ENCODE data around the gene NDUFS7. TPM values are rescaled to one million over a fixed set of nuclear protein-coding genes. Genes with fewer than 3 reads are reported as not detected.

NDUFS7 gene
- total and polyA plus RNA-seq, 2 donors = 61.8 to 86.7 TPM

DNA sequence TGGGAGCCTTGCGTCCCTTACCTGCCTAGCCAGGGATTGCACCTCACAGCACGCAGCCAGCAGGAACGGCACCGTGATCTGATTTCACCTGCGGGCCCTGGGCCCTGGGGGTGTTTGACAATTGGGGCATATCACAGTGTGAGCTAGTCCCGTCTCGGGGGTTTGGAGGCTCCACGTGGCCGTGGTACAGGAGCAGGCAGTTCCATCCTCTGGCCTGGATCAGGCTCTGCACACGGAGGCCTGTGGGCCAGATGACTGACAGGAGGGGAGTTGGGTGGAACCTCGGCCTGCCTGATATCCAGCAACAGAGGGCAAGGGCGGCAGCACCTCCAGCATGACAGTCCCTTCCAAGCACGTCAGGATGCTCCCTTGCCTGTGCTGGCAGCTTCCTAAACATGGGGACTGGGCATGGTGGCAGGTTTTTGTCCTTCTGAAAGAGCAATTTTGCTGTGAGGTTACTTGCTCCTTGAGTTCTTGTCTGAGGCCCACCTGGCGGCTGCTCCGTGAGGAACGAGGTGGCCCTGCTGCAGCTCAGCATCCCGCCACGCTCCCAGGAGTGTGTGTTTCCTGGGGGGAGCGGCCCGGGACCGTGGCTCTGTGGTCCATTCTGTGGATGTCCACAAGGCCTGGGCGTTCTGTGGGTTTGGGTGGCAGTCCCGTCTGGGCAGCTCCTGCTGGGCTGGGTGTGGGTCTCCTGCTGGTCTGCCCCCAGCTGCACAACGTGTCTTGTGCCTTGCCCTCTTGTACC lies 48.2 kb downstream of the NDUFS7 start:
- no peak overlapping the region for H3K4me3 ChIP-seq (ENCODE audit: low read length in 2 of 2)
- H3K27me3 ChIP-seq (ENCODE audit: control insufficient read depth in 2 of 2, insufficient read depth in 1 of 2, low read length in 1 of 2) = no peaks in the 10 kb centered on the region
- WGBS = 98% methylated on average over 24 of the region's 24 CpGs
- DNase-seq (ENCODE audit: low read depth in 6 of 9, low spot score in 9 of 9) = no peak
- no peaks in the 10 kb centered on the region for H3K9me3 ChIP-seq (ENCODE audit: control insufficient read depth in 2 of 2, insufficient read depth in 1 of 2, low read length in 1 of 2)
- H3K27ac ChIP-seq (ENCODE audit: low read depth in 1 of 2, low read length in 1 of 2) = no peak overlapping the region
- peaks cover 68 to 79% of the 10 kb centered on the region in 2 donors for H3K36me3 ChIP-seq (ENCODE audit: control insufficient read depth in 2 of 2, insufficient read depth in 2 of 2, low read length in 1 of 2)
- H3K4me1 ChIP-seq (ENCODE audit: control insufficient read depth in 2 of 2, insufficient read depth in 2 of 2, low read length in 2 of 2) = no peaks in the 10 kb centered on the region

DNA sequence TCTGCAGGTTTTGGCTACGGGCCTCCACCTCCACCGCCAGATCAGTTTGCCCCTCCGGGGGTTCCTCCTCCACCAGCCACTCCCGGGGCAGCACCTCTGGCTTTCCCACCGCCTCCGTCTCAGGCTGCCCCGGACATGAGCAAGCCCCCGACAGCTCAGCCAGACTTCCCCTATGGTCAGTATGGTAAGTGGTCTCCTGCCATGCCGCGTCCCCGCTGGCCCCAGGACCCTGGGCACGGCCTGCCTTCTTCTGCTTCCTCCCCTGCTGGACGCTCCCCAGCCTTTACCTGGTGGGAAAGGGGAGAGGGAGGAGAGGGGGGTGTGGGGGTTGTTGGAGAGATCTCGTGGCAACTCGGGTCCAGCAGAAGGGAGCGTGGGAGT lies 48.8 kb downstream of the NDUFS7 start:
- no peaks in the 10 kb centered on the region for H3K27me3 ChIP-seq (ENCODE audit: control insufficient read depth in 2 of 2, insufficient read depth in 1 of 2, low read length in 1 of 2)
- H3K9me3 ChIP-seq (ENCODE audit: control insufficient read depth in 2 of 2, insufficient read depth in 1 of 2, low read length in 1 of 2) = no peaks in the 10 kb centered on the region
- no peak overlapping the region for H3K27ac ChIP-seq (ENCODE audit: low read depth in 1 of 2, low read length in 1 of 2)
- WGBS = 98% methylated on average over 16 of the region's 16 CpGs
- H3K4me3 ChIP-seq (ENCODE audit: low read length in 2 of 2) = no peak overlapping the region
- peaks cover 62 to 74% of the 10 kb centered on the region in 2 donors for H3K36me3 ChIP-seq (ENCODE audit: control insufficient read depth in 2 of 2, insufficient read depth in 2 of 2, low read length in 1 of 2)
- H3K4me1 ChIP-seq (ENCODE audit: control insufficient read depth in 2 of 2, insufficient read depth in 2 of 2, low read length in 2 of 2) = no peaks in the 10 kb centered on the region
- no peak for DNase-seq (ENCODE audit: low read depth in 6 of 9, low spot score in 9 of 9)

DNA sequence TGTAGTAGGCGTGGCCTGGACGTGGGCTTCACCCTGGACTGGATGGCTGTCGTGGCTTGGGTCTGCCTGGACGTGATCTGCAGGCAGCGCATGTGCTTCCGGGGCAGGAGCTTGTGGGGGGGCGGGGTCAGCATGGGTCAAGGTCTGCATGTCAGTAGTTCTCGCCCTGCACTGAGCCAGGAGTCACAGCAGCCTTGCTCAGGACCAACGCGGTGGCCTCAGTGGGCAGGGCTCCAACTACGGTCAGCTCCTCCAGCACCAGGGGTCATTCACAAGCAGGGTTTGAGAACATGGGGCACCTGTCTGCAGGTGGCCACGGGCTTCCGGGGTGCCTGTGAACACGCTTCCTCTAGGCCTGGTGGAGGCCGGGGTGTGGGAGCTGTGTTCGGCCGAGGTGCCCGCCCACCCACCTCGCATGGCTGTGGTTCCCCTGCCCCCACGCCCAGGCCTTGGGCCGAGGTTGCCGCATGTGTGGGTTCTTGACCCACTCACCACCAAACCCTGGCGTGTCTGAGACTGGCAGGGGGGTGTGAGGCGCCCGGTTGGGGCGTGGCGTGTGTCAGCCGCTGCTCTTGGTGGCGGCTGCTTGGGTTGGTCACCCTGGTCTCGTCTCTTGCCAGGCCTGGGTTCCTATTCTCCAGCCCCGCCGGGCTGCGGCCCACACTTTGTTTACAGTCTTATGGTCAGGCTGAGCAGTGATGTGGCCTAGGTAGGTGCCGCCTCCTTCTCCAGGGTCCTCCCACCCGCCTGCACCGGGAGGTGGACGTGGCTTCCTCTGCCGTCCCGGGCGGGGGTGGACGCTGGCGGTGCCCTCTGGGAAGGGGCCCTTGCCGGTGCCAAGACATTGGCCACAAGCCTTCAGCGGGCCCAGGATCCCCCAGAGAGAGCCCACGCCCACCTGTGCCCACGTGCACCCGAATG lies 49.7 kb downstream of the NDUFS7 start:
- Histone ChIP-seq H3K9me3 (ENCODE audit: control insufficient read depth in 2 of 2, insufficient read depth in 1 of 2, low read length in 1 of 2) (no peaks in the 10 kb centered on the region), H3K36me3 (ENCODE audit: control insufficient read depth in 2 of 2, insufficient read depth in 2 of 2, low read length in 1 of 2) (peaks cover 60 to 65% of the 10 kb centered on the region in 2 donors), H3K27ac (ENCODE audit: low read depth in 1 of 2, low read length in 1 of 2) (no peak overlapping the region), H3K27me3 (ENCODE audit: control insufficient read depth in 2 of 2, insufficient read depth in 1 of 2, low read length in 1 of 2) (no peaks in the 10 kb centered on the region), H3K4me3 (ENCODE audit: low read length in 2 of 2) (no peak overlapping the region), H3K4me1 (ENCODE audit: control insufficient read depth in 2 of 2, insufficient read depth in 2 of 2, low read length in 2 of 2) (peaks cover 0 to 3% of the 10 kb centered on the region in 2 donors)
- DNase-seq (ENCODE audit: low read depth in 6 of 9, low spot score in 9 of 9) = no peak
- 97% methylated on average over 47 of the region's 47 CpGs for WGBS

DNA sequence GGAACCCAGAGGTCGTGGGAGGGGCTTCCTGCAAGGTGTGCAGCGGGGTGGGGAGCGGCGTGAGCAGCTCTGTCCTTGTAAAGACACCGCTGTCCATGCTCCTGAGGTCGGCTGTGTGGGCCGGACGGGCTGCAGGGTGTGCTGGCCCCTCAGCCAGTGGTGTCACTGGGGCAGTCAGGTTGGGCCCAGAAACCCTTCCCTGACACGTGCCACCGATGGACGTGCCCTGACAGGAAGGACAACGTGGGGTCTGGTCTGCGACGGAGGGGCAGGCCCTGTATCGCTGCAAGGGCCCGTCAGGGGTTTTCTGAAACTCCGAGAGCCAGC lies 50.3 kb downstream of the NDUFS7 start:
- H3K4me3 ChIP-seq (ENCODE audit: low read length in 2 of 2) = no peak overlapping the region
- H3K4me1 ChIP-seq (ENCODE audit: control insufficient read depth in 2 of 2, insufficient read depth in 2 of 2, low read length in 2 of 2) = peaks cover 0 to 4% of the 10 kb centered on the region in 2 donors
- peaks cover 54 to 59% of the 10 kb centered on the region in 2 donors for H3K36me3 ChIP-seq (ENCODE audit: control insufficient read depth in 2 of 2, insufficient read depth in 2 of 2, low read length in 1 of 2)
- H3K27ac ChIP-seq (ENCODE audit: low read depth in 1 of 2, low read length in 1 of 2) = no peak overlapping the region
- H3K27me3 ChIP-seq (ENCODE audit: control insufficient read depth in 2 of 2, insufficient read depth in 1 of 2, low read length in 1 of 2) = no peaks in the 10 kb centered on the region
- DNase-seq (ENCODE audit: low read depth in 6 of 9, low spot score in 9 of 9) = no peak
- no peaks in the 10 kb centered on the region for H3K9me3 ChIP-seq (ENCODE audit: control insufficient read depth in 2 of 2, insufficient read depth in 1 of 2, low read length in 1 of 2)
- 96% methylated on average over 17 of the region's 17 CpGs for WGBS

DNA sequence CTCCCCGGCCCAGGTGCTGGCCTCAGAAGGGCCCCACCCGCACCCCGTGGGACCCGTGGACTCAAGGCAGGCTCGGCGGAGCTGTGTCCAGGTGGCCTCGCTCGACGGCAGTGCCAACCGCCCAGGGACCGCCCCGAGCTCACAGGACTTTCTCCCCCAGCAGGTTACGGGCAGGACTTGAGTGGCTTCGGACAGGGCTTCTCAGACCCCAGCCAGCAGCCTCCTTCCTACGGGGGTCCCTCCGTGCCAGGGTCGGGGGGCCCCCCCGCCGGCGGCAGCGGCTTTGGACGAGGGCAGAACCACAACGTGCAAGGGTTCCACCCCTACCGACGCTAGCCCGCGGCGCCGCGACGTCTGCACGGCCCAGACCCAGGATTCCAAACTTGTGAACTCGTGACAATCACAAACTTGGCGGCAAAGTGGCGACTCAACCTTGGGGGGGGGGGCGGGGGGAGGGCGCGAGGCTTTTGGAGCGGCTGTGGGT lies 50.9 kb downstream of the NDUFS7 start:
- Histone ChIP-seq H3K36me3 (ENCODE audit: control insufficient read depth in 2 of 2, insufficient read depth in 2 of 2, low read length in 1 of 2) (peaks cover 51 to 56% of the 10 kb centered on the region in 2 donors), H3K9me3 (ENCODE audit: control insufficient read depth in 2 of 2, insufficient read depth in 1 of 2, low read length in 1 of 2) (no peaks in the 10 kb centered on the region), H3K4me1 (ENCODE audit: control insufficient read depth in 2 of 2, insufficient read depth in 2 of 2, low read length in 2 of 2) (peaks cover 5 to 10% of the 10 kb centered on the region in 2 donors), H3K27ac (ENCODE audit: low read depth in 1 of 2, low read length in 1 of 2) (no peak overlapping the region), H3K27me3 (ENCODE audit: control insufficient read depth in 2 of 2, insufficient read depth in 1 of 2, low read length in 1 of 2) (no peaks in the 10 kb centered on the region), H3K4me3 (ENCODE audit: low read length in 2 of 2) (no peak overlapping the region)
- WGBS = 97% methylated on average over 39 of the region's 39 CpGs
- no peak for DNase-seq (ENCODE audit: low read depth in 6 of 9, low spot score in 9 of 9)

DNA sequence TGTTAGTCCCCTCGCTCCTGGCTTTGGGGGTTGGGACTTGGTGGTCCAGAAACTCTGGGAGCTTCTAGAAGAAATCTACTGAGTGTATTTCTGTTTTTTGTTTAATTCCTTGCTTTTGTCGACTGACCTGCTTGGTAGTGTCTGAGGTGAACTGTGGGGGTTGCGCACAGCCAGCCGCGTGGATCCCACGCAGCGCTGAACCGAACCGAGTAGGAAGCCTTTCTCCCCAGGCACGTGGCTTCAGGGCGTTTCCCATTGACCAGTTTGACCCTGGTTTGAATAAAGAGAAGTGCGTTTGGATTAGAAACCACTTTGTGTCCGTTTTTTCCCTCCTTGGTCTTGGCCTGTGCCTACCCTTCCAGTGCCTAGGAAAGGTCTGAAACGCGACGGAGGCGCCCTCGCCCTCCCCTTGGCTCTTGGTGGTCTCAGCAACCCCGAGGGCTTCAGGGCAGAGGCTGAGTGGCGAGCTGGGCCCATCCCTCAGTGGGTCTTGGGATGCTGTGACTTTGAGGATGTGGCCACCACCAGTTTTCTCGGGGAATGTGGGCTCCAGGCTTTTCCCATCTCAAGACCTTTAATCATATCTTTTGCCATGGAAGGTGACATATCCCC lies 51.8 kb downstream of the NDUFS7 start:
- Histone ChIP-seq H3K36me3 (ENCODE audit: control insufficient read depth in 2 of 2, insufficient read depth in 2 of 2, low read length in 1 of 2) (peaks cover 51 to 56% of the 10 kb centered on the region in 2 donors), H3K27ac (ENCODE audit: low read depth in 1 of 2, low read length in 1 of 2) (no peak overlapping the region), H3K4me3 (ENCODE audit: low read length in 2 of 2) (no peak overlapping the region), H3K9me3 (ENCODE audit: control insufficient read depth in 2 of 2, insufficient read depth in 1 of 2, low read length in 1 of 2) (no peaks in the 10 kb centered on the region), H3K4me1 (ENCODE audit: control insufficient read depth in 2 of 2, insufficient read depth in 2 of 2, low read length in 2 of 2) (peaks cover 7 to 12% of the 10 kb centered on the region in 2 donors), H3K27me3 (ENCODE audit: control insufficient read depth in 2 of 2, insufficient read depth in 1 of 2, low read length in 1 of 2) (no peaks in the 10 kb centered on the region)
- WGBS = 95% methylated on average over 21 of the region's 21 CpGs
- no peak for DNase-seq (ENCODE audit: low read depth in 6 of 9, low spot score in 9 of 9)

DNA sequence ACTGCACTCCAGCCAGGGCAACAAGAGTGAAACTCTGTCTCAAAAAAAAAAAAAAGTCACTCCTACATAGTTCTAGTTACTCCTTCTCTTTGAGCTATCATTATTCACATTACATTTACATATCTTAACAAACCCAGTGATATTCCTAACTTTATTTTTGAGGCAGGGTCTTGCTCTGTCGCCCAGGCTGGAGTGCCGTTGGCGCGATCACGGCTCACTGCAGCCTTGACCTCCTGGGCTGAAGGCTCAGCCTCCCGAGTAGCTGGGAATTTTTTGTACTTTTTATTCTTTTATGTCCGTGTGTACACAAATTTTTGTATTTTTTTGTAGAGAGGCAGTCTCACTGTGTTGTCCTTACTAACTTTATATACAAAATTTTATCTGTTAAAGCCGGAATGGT lies 53.9 kb downstream of the NDUFS7 start:
- H3K27me3 ChIP-seq (ENCODE audit: control insufficient read depth in 2 of 2, insufficient read depth in 1 of 2, low read length in 1 of 2) = no peaks in the 10 kb centered on the region
- H3K4me1 ChIP-seq (ENCODE audit: control insufficient read depth in 2 of 2, insufficient read depth in 2 of 2, low read length in 2 of 2) = peaks cover 7 to 12% of the 10 kb centered on the region in 2 donors

DNA sequence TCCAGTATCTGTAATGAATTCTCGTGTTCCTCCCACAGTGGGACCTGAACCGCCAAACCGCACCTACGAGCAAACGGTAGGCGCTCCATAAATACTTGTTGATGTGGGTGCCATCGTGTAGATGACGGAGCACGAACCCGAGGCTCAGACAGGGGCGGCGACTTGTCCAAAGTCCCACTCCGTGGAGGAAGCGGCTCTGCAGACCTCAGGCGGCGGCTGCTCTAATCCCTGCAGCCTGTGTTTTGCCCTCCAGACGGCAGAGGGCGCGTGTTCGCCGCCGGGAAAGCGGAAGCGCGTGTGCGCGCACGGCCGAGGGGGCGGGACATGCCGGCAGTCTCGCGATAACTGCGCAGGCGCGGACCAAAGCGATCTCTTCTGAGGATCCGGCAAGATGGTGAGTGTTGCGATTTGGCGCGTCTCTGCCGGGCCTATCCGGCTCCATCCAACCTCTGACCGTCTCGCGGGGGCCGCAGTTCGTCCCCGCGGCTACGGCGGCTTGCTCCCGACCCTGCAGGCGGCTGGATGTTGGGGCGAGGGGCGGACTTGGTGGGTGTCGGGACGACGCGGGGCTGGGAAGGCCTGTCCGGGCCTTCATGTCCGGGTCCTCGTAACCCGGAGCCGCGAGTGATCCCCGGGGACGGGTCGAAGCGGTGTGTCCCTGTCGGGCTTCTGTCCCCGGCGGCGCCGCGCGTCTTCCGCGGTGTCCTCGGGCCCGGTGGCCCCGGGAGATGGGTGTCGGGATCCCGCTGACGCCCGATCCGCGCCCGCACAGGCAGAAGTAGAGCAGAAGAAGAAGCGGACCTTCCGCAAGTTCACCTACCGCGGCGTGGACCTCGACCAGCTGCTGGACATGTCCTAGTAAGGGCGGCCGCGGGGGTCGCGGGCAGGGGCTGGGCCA lies 54.6 kb downstream of the NDUFS7 start, which contains the start of gene RPS15:
Gene RPS15 (plus strand): TSS at position 362 of the 898 bp plus-strand sequence. CDS start 30 bp downstream, at position 392.
- peak; percentile 90 to 98 (median 95) for DNase-seq (ENCODE audit: low read depth in 6 of 9, low spot score in 9 of 9)
- Histone ChIP-seq H3K4me1 (ENCODE audit: control insufficient read depth in 2 of 2, insufficient read depth in 2 of 2, low read length in 2 of 2) (peaks cover 7 to 12% of the 10 kb centered on the region in 2 donors), H3K27ac (ENCODE audit: low read depth in 1 of 2, low read length in 1 of 2) (peak within 1 kb of the TSS; percentile 89), H3K36me3 (ENCODE audit: control insufficient read depth in 2 of 2, insufficient read depth in 2 of 2, low read length in 1 of 2) (peaks cover 46 to 53% of the 10 kb centered on the region in 2 donors), H3K9me3 (ENCODE audit: control insufficient read depth in 2 of 2, insufficient read depth in 1 of 2, low read length in 1 of 2) (no peaks in the 10 kb centered on the region), H3K4me3 (ENCODE audit: low read length in 2 of 2) (peak within 1 kb of the TSS; percentile 74 to 96), H3K27me3 (ENCODE audit: control insufficient read depth in 2 of 2, insufficient read depth in 1 of 2, low read length in 1 of 2) (no peaks in the 10 kb centered on the region)
- WGBS = 2% methylated on average over 100 of the region's 100 CpGs

More for the DNA sequence above, 53.9 kb downstream of the NDUFS7 start:
- H3K36me3 ChIP-seq (ENCODE audit: control insufficient read depth in 2 of 2, insufficient read depth in 2 of 2, low read length in 1 of 2) = peaks cover 53 to 60% of the 10 kb centered on the region in 2 donors
- H3K9me3 ChIP-seq (ENCODE audit: control insufficient read depth in 2 of 2, insufficient read depth in 1 of 2, low read length in 1 of 2) = no peaks in the 10 kb centered on the region
- no peak for DNase-seq (ENCODE audit: low read depth in 6 of 9, low spot score in 9 of 9)
- peak overlapping the region in 1 of 2 donors; percentile 74 for H3K4me3 ChIP-seq (ENCODE audit: low read length in 2 of 2)
- WGBS = 87% methylated on average over 8 of the region's 8 CpGs
- H3K27ac ChIP-seq (ENCODE audit: low read depth in 1 of 2, low read length in 1 of 2) = no peak overlapping the region

Measured in thymus (tissue), 11 donors.